Duodenal mucosa (tissue), 2 donors: ENCODE data around the gene FBXL7.

Experiments
- H3K27ac ChIP-seq: one replicate; pipeline ENCODE4 v1.7.0; 2013; ENCODE audit warnings: low read depth, low read length
- H3K27me3 ChIP-seq, 2 donors: one replicate each; pipeline ENCODE4 v1.7.0; 2013; ENCODE audit warnings: low read length in 2 of 2, control low read depth in 1 of 2; ENCODE audit not compliant: insufficient read depth in 2 of 2, control insufficient read depth in 1 of 2
- H3K36me3 ChIP-seq, 2 donors: one replicate each; pipeline ENCODE4 v1.7.0; 2013; ENCODE audit warnings: low read length in 2 of 2, control low read depth in 1 of 2; ENCODE audit not compliant: insufficient read depth in 2 of 2, control insufficient read depth in 1 of 2
- H3K4me1 ChIP-seq, 2 donors: one replicate each; pipeline ENCODE4 v1.7.0; 2013; ENCODE audit warnings: low read length in 2 of 2, control low read depth in 1 of 2; ENCODE audit not compliant: insufficient read depth in 2 of 2, control insufficient read depth in 1 of 2
- H3K4me3 ChIP-seq, 2 donors: one replicate each; pipeline ENCODE4 v1.7.0; 2013; ENCODE audit warnings: low read length in 2 of 2, low read depth in 1 of 2
- H3K9ac ChIP-seq, 2 donors: one replicate each; pipeline ENCODE4 v1.7.0; 2013; ENCODE audit warnings: low read length in 2 of 2, low read depth in 1 of 2
- H3K9me3 ChIP-seq, 2 donors: one replicate each; pipeline ENCODE4 v1.7.0; 2013; ENCODE audit warnings: low read length in 2 of 2, control low read depth in 1 of 2; ENCODE audit not compliant: control insufficient read depth in 1 of 2

FBXL7 gene

GRCh38 chr5:15601853-15602252 is 101.9 kb downstream of the FBXL7 start:
- Histone ChIP-seq H3K27me3 (no peaks in the 10 kb centered on the region), H3K9ac (no peak overlapping the region), H3K27ac (no peak overlapping the region), H3K36me3 (no peaks in the 10 kb centered on the region), H3K9me3 (peaks cover 0 to 9% of the 10 kb centered on the region in 2 donors), H3K4me1 (no peaks in the 10 kb centered on the region), H3K4me3 (no peak overlapping the region)

DNA sequence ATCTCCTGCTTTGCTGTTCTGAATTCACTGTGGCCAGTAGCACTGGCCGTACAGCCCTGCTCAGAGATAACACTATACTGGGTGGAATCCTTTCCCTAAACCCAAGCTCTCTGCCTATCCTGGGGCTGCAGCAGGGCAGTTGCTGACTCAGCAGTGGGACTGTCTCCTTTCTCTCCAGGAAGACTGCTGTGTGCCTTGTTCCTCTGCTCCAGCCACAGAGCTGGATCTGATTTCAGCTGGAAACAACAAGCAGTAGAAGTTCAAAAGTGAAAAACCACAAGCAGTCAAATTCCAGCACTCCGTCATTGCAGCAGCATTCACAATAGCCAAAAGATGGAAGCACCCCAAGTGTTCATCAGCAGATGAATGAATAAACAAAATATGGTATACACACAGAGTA is 105.0 kb downstream of the FBXL7 start:
- H3K27ac ChIP-seq: no peak overlapping the region
- no peak overlapping the region for H3K9ac ChIP-seq
- H3K4me1 ChIP-seq: no peaks in the 10 kb centered on the region
- no peak overlapping the region for H3K4me3 ChIP-seq
- peaks cover 0 to 5% of the 10 kb centered on the region in 2 donors for H3K9me3 ChIP-seq
- H3K36me3 ChIP-seq: no peaks in the 10 kb centered on the region
- no peaks in the 10 kb centered on the region for H3K27me3 ChIP-seq

DNA sequence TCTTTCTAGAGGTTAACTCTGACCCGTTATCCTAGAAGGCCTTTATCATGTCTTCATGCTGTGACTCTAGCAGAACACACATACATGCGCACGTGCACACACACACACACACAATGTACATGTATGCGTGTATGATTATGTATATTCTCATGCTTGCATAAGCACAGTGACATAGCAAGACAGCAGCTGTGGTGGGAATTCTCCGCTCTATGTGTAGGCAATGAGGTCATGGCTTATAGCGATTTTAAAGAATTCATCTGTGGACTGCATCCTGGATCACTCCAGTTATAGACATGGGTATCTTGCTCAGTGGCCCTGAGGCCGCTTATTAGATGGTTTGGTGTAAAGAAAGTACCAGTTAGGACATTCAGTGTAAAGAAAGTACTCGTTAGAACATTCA is 106.2 kb downstream of the FBXL7 start:
- Histone ChIP-seq H3K9me3 (peaks cover 0 to 5% of the 10 kb centered on the region in 2 donors), H3K27ac (no peak overlapping the region), H3K4me1 (no peaks in the 10 kb centered on the region), H3K36me3 (no peaks in the 10 kb centered on the region), H3K4me3 (no peak overlapping the region), H3K9ac (no peak overlapping the region), H3K27me3 (no peaks in the 10 kb centered on the region)

GRCh38 chr5:15607076-15607475 is 107.1 kb downstream of the FBXL7 start:
- Histone ChIP-seq H3K27ac (no peak overlapping the region), H3K36me3 (no peaks in the 10 kb centered on the region), H3K4me3 (no peak overlapping the region), H3K9ac (no peak overlapping the region), H3K4me1 (no peaks in the 10 kb centered on the region), H3K27me3 (no peaks in the 10 kb centered on the region), H3K9me3 (peaks cover 0 to 5% of the 10 kb centered on the region in 2 donors)

- no peaks in the 10 kb centered on the region for H3K27me3 ChIP-seq
- no peak overlapping the region for H3K27ac ChIP-seq
- H3K36me3 ChIP-seq: no peaks in the 10 kb centered on the region
- no peak overlapping the region for H3K4me3 ChIP-seq
- H3K4me1 ChIP-seq: no peaks in the 10 kb centered on the region
- peaks cover 0 to 5% of the 10 kb centered on the region in 2 donors for H3K9me3 ChIP-seq
- no peak overlapping the region for H3K9ac ChIP-seq
Measured at GRCh38 chr5:15609076-15609725, 109.2 kb downstream of the FBXL7 start.

- H3K9me3 ChIP-seq: peaks cover 0 to 5% of the 10 kb centered on the region in 2 donors
- H3K4me1 ChIP-seq: no peaks in the 10 kb centered on the region
- H3K36me3 ChIP-seq: no peaks in the 10 kb centered on the region
- H3K4me3 ChIP-seq: no peak overlapping the region
- H3K9ac ChIP-seq: no peak overlapping the region
- no peak overlapping the region for H3K27ac ChIP-seq
- H3K27me3 ChIP-seq: no peaks in the 10 kb centered on the region
Measured at GRCh38 chr5:15610216-15610615, 110.2 kb downstream of the FBXL7 start.

GRCh38 chr5:15611008-15611407 is 111.0 kb downstream of the FBXL7 start:
- H3K36me3 ChIP-seq: no peaks in the 10 kb centered on the region
- H3K9me3 ChIP-seq: peaks cover 0 to 5% of the 10 kb centered on the region in 2 donors
- no peak overlapping the region for H3K4me3 ChIP-seq
- no peak overlapping the region for H3K27ac ChIP-seq
- H3K9ac ChIP-seq: no peak overlapping the region
- H3K27me3 ChIP-seq: no peaks in the 10 kb centered on the region
- H3K4me1 ChIP-seq: no peaks in the 10 kb centered on the region

GRCh38 chr5:15612915-15613635 is 113.1 kb downstream of the FBXL7 start:
- H3K36me3 ChIP-seq: no peaks in the 10 kb centered on the region
- no peaks in the 10 kb centered on the region for H3K4me1 ChIP-seq
- H3K27me3 ChIP-seq: no peaks in the 10 kb centered on the region
- H3K27ac ChIP-seq: no peak overlapping the region
- no peak overlapping the region for H3K9ac ChIP-seq
- H3K4me3 ChIP-seq: no peak overlapping the region
- H3K9me3 ChIP-seq: peaks cover 0 to 10% of the 10 kb centered on the region in 2 donors

DNA sequence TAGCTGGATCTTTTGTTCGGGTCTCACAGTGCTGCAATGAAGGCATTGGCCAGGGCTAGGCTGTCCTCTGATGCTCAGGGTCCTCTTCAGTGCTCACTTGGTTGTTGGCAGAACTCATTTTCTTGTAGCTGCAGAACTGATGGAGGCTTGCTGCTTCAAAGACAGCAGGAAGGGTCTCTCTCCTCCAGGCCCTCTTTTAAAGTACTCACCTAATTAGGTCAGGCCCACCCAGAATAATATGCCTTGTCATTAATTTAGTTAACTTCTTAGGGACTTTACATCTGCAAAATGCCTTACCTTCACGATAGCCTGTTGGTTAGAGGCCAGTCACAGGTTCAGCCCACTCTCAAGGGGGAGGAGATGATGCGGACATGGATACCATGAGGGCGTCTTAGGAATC is 114.7 kb downstream of the FBXL7 start:
- Histone ChIP-seq H3K4me3 (no peak overlapping the region), H3K36me3 (no peaks in the 10 kb centered on the region), H3K9me3 (peaks cover 0 to 4% of the 10 kb centered on the region in 2 donors), H3K27me3 (no peaks in the 10 kb centered on the region), H3K27ac (no peak overlapping the region), H3K4me1 (no peaks in the 10 kb centered on the region), H3K9ac (no peak overlapping the region)

DNA sequence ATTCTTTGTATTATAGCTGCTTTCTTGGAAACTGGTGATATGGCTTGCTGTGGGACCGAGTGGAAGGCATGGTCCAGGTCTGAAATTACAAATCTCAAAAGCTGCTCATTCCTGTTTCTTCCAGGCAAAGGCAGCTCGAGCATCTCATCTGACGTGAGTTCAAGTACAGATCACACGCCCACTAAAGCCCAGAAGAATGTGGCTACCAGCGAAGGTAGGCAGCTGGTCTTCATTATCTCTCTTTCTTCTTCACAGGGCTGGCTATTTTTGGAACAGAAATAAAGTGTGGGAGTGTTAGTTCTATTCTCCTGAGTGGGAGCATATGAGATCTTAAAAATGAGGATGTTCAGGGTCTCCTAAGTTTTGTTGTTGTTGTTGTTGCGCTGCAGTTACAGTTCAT is 115.9 kb downstream of the FBXL7 start:
- Histone ChIP-seq H3K36me3 (no peaks in the 10 kb centered on the region), H3K9ac (no peak overlapping the region), H3K4me3 (no peak overlapping the region), H3K4me1 (no peaks in the 10 kb centered on the region), H3K27me3 (no peaks in the 10 kb centered on the region), H3K9me3 (peaks cover 0 to 4% of the 10 kb centered on the region in 2 donors), H3K27ac (no peak overlapping the region)
